K562 (cell line): ENCODE data around the gene CLDN5. TPM values are rescaled to one million over a fixed set of nuclear protein-coding genes. Genes with fewer than 3 reads are reported as not detected.
A peak's percentile ranks its signal among the peaks of the same experiment; 100 is the strongest.

Source experiments
- ATAC-seq: fragments of 200-7000 bp; cut with Tn5 transposase; 3 replicates; pipeline ENCODE4 v1.9.1; 2020; ENCODE audit warnings: moderate library complexity
- BruUV-seq: library from RNA; stranded (reverse); fragments of 400-500 nt; replicated peaks from 2 replicates; lab custom pipeline; 2021; lab: Mats Ljungman, UMichigan
- CTCF ChIA-PET: fragments of 300-600 bp; formaldehyde crosslinking; extraction: SDS; loops from one replicate; lab custom pipeline; 2021; ENCODE audit warnings: low intra/inter-chr PET ratio; lab: Yijun Ruan, JAX
- POLR2A ChIA-PET: fragments of 300-600, 350-650 bp; sonication (Branson Sonifier 250); formaldehyde crosslinking; extraction: SDS; loops from one replicate; lab custom pipeline; 2021; ENCODE audit warnings: antibody characterized with exemption, inconsistent platforms; lab: Yijun Ruan, JAX
- DNase-seq, 4 experiments: peaks; one replicate each; pipeline versions ENCODE4 v3.0.0 to v3.0.0-alpha.2; 2011 to 2018; ENCODE audit warnings: low spot score in 3 of 4, mixed read lengths in 3 of 4; ENCODE audit errors: extremely low read depth in 1 of 4
- FAIRE-seq: peaks from 2 replicates; lab custom pipeline; 2011; peaks lifted over from hg19 to GRCh38; lab: Jason Lieb, UNC
- H2AFZ ChIP-seq: 2 replicates; pipeline ENCODE4 v1.6.0; 2011; ENCODE audit warnings: low read depth, low read length, control low read depth, inconsistent platforms
- H3K27ac ChIP-seq: fragments of 200-600 bp; 3 replicates; pipeline ENCODE4 v1.8.0; 2011; ENCODE audit warnings: low read depth, mild to moderate bottlenecking, control low read depth, inconsistent platforms, low read length, moderate library complexity, mixed read lengths; ENCODE audit errors: extremely low read depth
- H3K27me3 ChIP-seq, 2 experiments: fragments of 300-600 bp in 1 of 2; 2 replicates in 1 of 2; 3 replicates in 1 of 2; pipeline versions ENCODE4 v1.6.0 to v1.8.0; 2011; ENCODE audit warnings: inconsistent platforms in 2 of 2, low read length in 2 of 2, mild to moderate bottlenecking in 1 of 2, mixed read lengths in 1 of 2, moderate library complexity in 1 of 2; ENCODE audit not compliant: control insufficient read depth in 2 of 2, insufficient read depth in 2 of 2
- H3K36me3 ChIP-seq: fragments of 300-600 bp; 3 replicates; pipeline ENCODE4 v1.8.0; 2011; ENCODE audit warnings: mild to moderate bottlenecking, low read length, inconsistent platforms; ENCODE audit not compliant: control insufficient read depth, insufficient read depth
- H3K4me1 ChIP-seq, 2 experiments: fragments of 200-600 bp in 1 of 2; replicated peaks in 1 of 2; 2 replicates in 1 of 2; 3 replicates in 1 of 2; pipeline versions ENCODE4 v1.5.1 to v1.8.0; 2011; ENCODE audit warnings: inconsistent platforms in 2 of 2, low read length in 2 of 2, mild to moderate bottlenecking in 1 of 2, mixed read lengths in 1 of 2, moderate library complexity in 1 of 2; ENCODE audit not compliant: control insufficient read depth in 2 of 2, insufficient read depth in 2 of 2
- H3K4me2 ChIP-seq: 2 replicates; pipeline ENCODE4 v1.6.1; 2011; ENCODE audit warnings: low read length, control low read depth, inconsistent platforms, mixed read lengths; ENCODE audit not compliant: insufficient read depth
- H3K4me3 ChIP-seq: fragments of 200-600 bp; sonication (generic), shearing (Covaris generic); 2 replicates; pipeline ENCODE4 v1.5.1; 2016; ENCODE audit warnings: control low read depth, inconsistent platforms
- H3K79me2 ChIP-seq: fragments of 200-600 bp; 3 replicates; pipeline ENCODE4 v1.8.0; 2011; ENCODE audit warnings: low read length, inconsistent platforms; ENCODE audit not compliant: control insufficient read depth, insufficient read depth
- H3K9ac ChIP-seq, 2 experiments: 2 replicates each; pipeline versions ENCODE4 v1.6.0 to v1.6.1; 2011; ENCODE audit warnings: low read depth in 2 of 2, low read length in 2 of 2, control low read depth in 1 of 2, inconsistent platforms in 1 of 2, mild to moderate bottlenecking in 1 of 2, mixed read lengths in 1 of 2; ENCODE audit not compliant: insufficient read depth in 1 of 2
- H3K9me1 ChIP-seq: one replicate; pipeline ENCODE4 v1.6.0; 2011; ENCODE audit warnings: inconsistent platforms, mild to moderate bottlenecking, low read length, moderate library complexity; ENCODE audit not compliant: control insufficient read depth, insufficient read depth
- H3K9me3 ChIP-seq: replicated peaks from 2 replicates; pipeline ENCODE4 v1.5.1; 2011; ENCODE audit warnings: low read depth, low read length, inconsistent platforms; ENCODE audit not compliant: control insufficient read depth, insufficient read depth
- H4K20me1 ChIP-seq: replicated peaks from 2 replicates; pipeline ENCODE4 v1.6.1; 2011; ENCODE audit warnings: low read length, inconsistent platforms, mixed read lengths; ENCODE audit not compliant: control insufficient read depth, insufficient read depth
- ATF3 ChIP-seq, 2 experiments: fragments of 450-650 bp in 1 of 2; sonication (generic) in 1 of 2; formaldehyde crosslinking in 1 of 2; IDR thresholded peaks in 1 of 2; conservative IDR thresholded peaks in 1 of 2; 2 replicates each; pipeline versions ENCODE4 v1.6.1 to v1.8.1; 2016 to 2023; ENCODE audit warnings: mild to moderate bottlenecking in 2 of 2, moderate library complexity in 2 of 2, inconsistent platforms in 1 of 2, missing genetic modification reagents in 1 of 2
- BHLHE40 ChIP-seq: IDR thresholded peaks from 2 replicates; pipeline ENCODE4 v1.6.1; 2011; ENCODE audit warnings: low read length, improper control_type of control experiment
- CEBPB ChIP-seq: fragments of 450-650 bp; IDR thresholded peaks from 2 replicates; pipeline ENCODE4 v1.6.1; 2016; ENCODE audit warnings: missing genetic modification characterization, missing compliant biosample characterization
- HNRNPUL1 ChIP-seq: fragments of 200-400 bp; formaldehyde crosslinking; IDR thresholded peaks from 2 replicates; pipeline ENCODE4 v1.6.1; 2017; ENCODE audit warnings: low read length
- KAT2B ChIP-seq: IDR thresholded peaks from one replicate; pipeline ENCODE4 v1.6.1; 2012; ENCODE audit warnings: low read depth, mild to moderate bottlenecking, control low read depth, inconsistent platforms, low read length, moderate library complexity
- MAFK ChIP-seq: IDR thresholded peaks from 2 replicates; pipeline ENCODE4 v1.6.1; 2011; ENCODE audit warnings: low read length, improper control_type of control experiment
- NR2C1 ChIP-seq, 2 experiments: fragments of 450-650 bp; IDR thresholded peaks; 2 replicates each; pipeline ENCODE4 v1.6.1; 2017; ENCODE audit warnings: mild to moderate bottlenecking in 2 of 2, antibody characterized with exemption in 1 of 2, inconsistent platforms in 1 of 2, missing compliant biosample characterization in 1 of 2, missing genetic modification characterization in 1 of 2
- POLR2B ChIP-seq: fragments of 450-650 bp; IDR thresholded peaks from 2 replicates; pipeline ENCODE4 v1.6.1; 2018; ENCODE audit warnings: low read depth; ENCODE audit not compliant: partially characterized antibody
- POLR2G ChIP-seq: fragments of 200-400 bp; formaldehyde crosslinking; IDR thresholded peaks from 2 replicates; pipeline ENCODE4 v1.6.1; 2017; ENCODE audit warnings: low read depth, mild to moderate bottlenecking, antibody characterized with exemption, low read length, moderate library complexity
- PRDM10 ChIP-seq: fragments of 450-650 bp; IDR thresholded peaks from 2 replicates; pipeline ENCODE4 v1.6.1; 2018; ENCODE audit not compliant: partially characterized antibody
- SIN3A ChIP-seq, 2 experiments: fragments of 150-350 bp in 1 of 2; IDR thresholded peaks; 2 replicates each; pipeline ENCODE4 v1.6.1; 2011 to 2016; ENCODE audit warnings: borderline replicate concordance in 2 of 2, low read depth in 2 of 2, low read length in 2 of 2, mild to moderate bottlenecking in 2 of 2, moderate library complexity in 2 of 2; ENCODE audit not compliant: control insufficient read depth in 1 of 2
- SPI1 ChIP-seq: IDR thresholded peaks from 2 replicates; pipeline ENCODE4 v1.6.1; 2011; ENCODE audit warnings: low read depth, low read length, control low read depth, borderline replicate concordance
- ZC3H11A ChIP-seq: IDR thresholded peaks from 2 replicates; pipeline ENCODE4 v1.6.1; 2012; ENCODE audit warnings: low read depth, low read length, improper control_type of control experiment
- WGBS: fragments of 100-300 bp; shearing (Covaris generic); methylation state at CpG from one replicate; pipeline ENCODE4 v1.1.6; 2016; ENCODE audit warnings: low coverage, mixed read lengths; ENCODE audit not compliant: insufficient coverage; ENCODE audit errors: missing lambda C conversion rate; 5-methylcytosine and 5-hydroxymethylcytosine counted together
- in situ Hi-C: fragments of 300-500 bp; cut with MboI; formaldehyde crosslinking; loops from 4 replicates; pipeline ENCODE4 v1.15.0; 2018; ENCODE audit warnings: inconsistent platforms, mixed read lengths
- intact Hi-C: fragments of 100-400 bp; cut with micrococcal nuclease; formaldehyde crosslinking; loops from 2 replicates; pipeline ENCODE4 v1.14.2; 2022
- polyA plus RNA-seq, 8 experiments: library from polyadenylated mRNA; depleted of rRNA in 4 of 8; stranded (reverse) in 5 of 8; unstranded in 3 of 8; fragments of >200 nt; fragmentation: Nextera tagmentation in 2 of 8; fragmentation: Illumina TruSeq in 1 of 8; extraction: Ambion mirVana in 2 of 8; extraction: Trizol in 1 of 8; gene quantifications; 2 replicates each; pipeline versions ENCODE4 v1.2.1 to v1.2.3, GENCODE V29; 2011 to 2014; ENCODE audit warnings: inconsistent platforms in 1 of 8, missing spikeins in 1 of 8
- total RNA-seq, 7 experiments: library from RNA; depleted of rRNA in 6 of 7; stranded (reverse); fragments of >200 nt in 6 of 7; fragmentation: Illumina TruSeq in 2 of 7; extraction: Trizol in 2 of 7; gene quantifications; 2 replicates each; pipeline versions ENCODE4 v1.2.1 to v1.2.3, GENCODE V29; 2011 to 2021; ENCODE audit warnings: low replicate concordance in 1 of 7
- TF ChIP-seq, protein P1 (sequence below): sonication (generic); formaldehyde crosslinking; IDR thresholded peaks from 2 replicates; pipeline ENCODE4 v1.8.1; 2023; ENCODE audit warnings: mild to moderate bottlenecking, missing genetic modification reagents, moderate library complexity

The CLDN5 gene
- total and polyA plus RNA-seq, 9 of the 15 experiments (the other 6 are each of a cell fraction or from before 2014, with no cell fraction given), result 0.20 TPM; not detected in 8

DNA sequence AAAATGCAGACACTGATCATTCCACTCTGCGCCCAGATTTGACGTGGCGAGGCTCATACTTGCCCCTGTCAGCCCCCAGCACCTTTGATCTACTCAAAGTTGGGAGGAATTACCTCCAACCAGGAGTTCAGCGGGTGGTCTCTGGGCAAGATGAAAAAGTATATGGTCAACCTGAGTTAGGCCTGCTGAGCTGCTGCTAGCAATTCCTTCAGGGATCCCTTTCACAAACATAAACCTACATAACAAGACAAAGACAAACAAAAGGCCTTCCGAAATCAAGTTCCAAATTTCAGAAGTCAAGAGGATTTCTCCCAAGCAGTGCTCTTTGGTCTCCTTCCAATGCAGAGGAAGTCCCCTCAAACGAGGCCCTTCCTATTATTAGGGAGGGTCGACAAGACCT, 20.8 kb downstream of the CLDN5 start:
- ATAC-seq, result no peak
- no peak overlapping the region for H3K4me3 ChIP-seq
- H2AFZ ChIP-seq, result no peak overlapping the region
- no peak for DNase-seq
- peaks cover 0 to 5% of the 10 kb centered on the region in 2 experiments; a peak in 1 of 5 replicates for H3K4me1 ChIP-seq
- no peak overlapping the region for H3K4me2 ChIP-seq
- peaks cover 10% of the 10 kb centered on the region; the same call in 1 of the 2 replicates for H4K20me1 ChIP-seq
- intact Hi-C loops (no loop called here), in situ Hi-C loops (loop anchor here (10.0 kb wide), 1 partner anchor 841 kb away; no protein-coding TSS in a partner anchor)
- BruUV-seq, result no TSS peak
- no peaks in the 10 kb centered on the region for H3K9me1 ChIP-seq
- peaks cover 99% of the 10 kb centered on the region; the same call in 2 of the 3 replicates for H3K36me3 ChIP-seq
- WGBS, result 85% methylated on average over 7 of the region's 7 CpGs
- H3K9ac ChIP-seq, result no peak overlapping the region
- H3K79me2 ChIP-seq, result no peaks in the 10 kb centered on the region
- POLR2A ChIA-PET, result interaction anchor here (0.6 to 3.9 kb wide), 14 partner anchors 9 to 161 kb away, joined by 3 to 33 read pairs (median 4); partner anchors contain the start of genes CDC45 and UFD1
- CTCF ChIA-PET, result no interaction called here
- no peaks in the 10 kb centered on the region for H3K27me3 ChIP-seq
- FAIRE-seq, result no peak
- no peaks in the 10 kb centered on the region for H3K9me3 ChIP-seq
- H3K27ac ChIP-seq, result no peak overlapping the region
- TF ChIP-seq ATF3 (IDR thresholded peaks at IDR 0.05) (no peak), ATF3 (CRISPR knock-in tag; conservative IDR thresholded peaks at IDR 0.05) (no peak), PRDM10 (no peak), POLR2B (no peak), POLR2G (peak; percentile 0; the same call in 1 of the 2 replicates), SPI1 (0 out of 2 replicates have a peak, but pooled peaks have one; percentile 10), CEBPB (tag) (no peak), KAT2B (peak; percentile 9), BHLHE40 (peak; percentile 21; the same call in 1 of the 2 replicates), MAFK (0 out of 2 replicates have a peak, but pooled peaks have one; percentile 15), NR2C1 (IDR thresholded peaks at IDR 0.05) (no peak), NR2C1 (tag; IDR thresholded peaks at IDR 0.05) (no peak), ZC3H11A (0 out of 2 replicates have a peak, but pooled peaks have one; percentile 70), HNRNPUL1 (0 out of 2 replicates have a peak, but pooled peaks have one; percentile 51), SIN3A (IDR thresholded peaks at IDR 0.05; ENCODE audit: borderline replicate concordance in 2 of 2, control insufficient read depth in 1 of 2, low read depth in 2 of 2, low read length in 2 of 2) (0 out of 4 replicates have a peak, but pooled peaks of 1 of the 2 experiments have one; percentile 26)
- TF ChIP-seq, protein P1, sequence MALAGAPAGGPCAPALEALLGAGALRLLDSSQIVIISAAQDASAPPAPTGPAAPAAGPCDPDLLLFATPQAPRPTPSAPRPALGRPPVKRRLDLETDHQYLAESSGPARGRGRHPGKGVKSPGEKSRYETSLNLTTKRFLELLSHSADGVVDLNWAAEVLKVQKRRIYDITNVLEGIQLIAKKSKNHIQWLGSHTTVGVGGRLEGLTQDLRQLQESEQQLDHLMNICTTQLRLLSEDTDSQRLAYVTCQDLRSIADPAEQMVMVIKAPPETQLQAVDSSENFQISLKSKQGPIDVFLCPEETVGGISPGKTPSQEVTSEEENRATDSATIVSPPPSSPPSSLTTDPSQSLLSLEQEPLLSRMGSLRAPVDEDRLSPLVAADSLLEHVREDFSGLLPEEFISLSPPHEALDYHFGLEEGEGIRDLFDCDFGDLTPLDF (CRISPR knock-in tag), result 0 out of 2 replicates have a peak, but pooled peaks have one; percentile 22
